Left kidney (tissue), 8 donors: ENCODE data around the gene TMLHE. TPM values are rescaled to one million over a fixed set of nuclear protein-coding genes. Genes with fewer than 3 reads are reported as not detected.
A peak's percentile ranks its signal among the peaks of the same experiment; 100 is the strongest.
"Not testable (repeated sequence)": the region's sequence is repeated elsewhere in the genome, so short reads cannot be mapped to it uniquely, and the experiment has no call there.

Source experiments
- DNase-seq: peaks from one replicate; pipeline ENCODE4 v3.0.0-alpha.2; 2013
- long read RNA-seq, 8 donors: transcript quantifications; one replicate each; lab custom pipeline, GENCODE V29; 2026
- polyA plus RNA-seq: library from polyadenylated mRNA; unstranded; fragments of 120-200 nt; gene quantifications from one replicate; pipeline ENCODE4 v1.2.1, GENCODE V29; 2013; ENCODE audit not compliant: insufficient read length

Gene TMLHE
- polyA plus RNA-seq, result 29.1 TPM
- long read RNA-seq, donor 1, transcript TMLHE-201 (8 exons, 2,832 nt), result major isoform, 9 of 10 reads
- long read RNA-seq, donor 1, partial matches to known transcripts, result 0 of 10 reads
- long read RNA-seq, donor 1, other reads (novel, unspliced or antisense), result 0 of 10 reads
- long read RNA-seq, donor 2, transcript TMLHE-201 (8 exons, 2,832 nt), result major isoform, 5 of 6 reads
- long read RNA-seq, donor 2, partial matches to known transcripts, result 0 of 6 reads
- long read RNA-seq, donor 2, other reads (novel, unspliced or antisense), result 0 of 6 reads
- long read RNA-seq, donor 3, transcript TMLHE-201 (8 exons, 2,832 nt), result major isoform, 6 of 6 reads
- long read RNA-seq, donor 3, partial matches to known transcripts, result 0 of 6 reads
- long read RNA-seq, donor 3, other reads (novel, unspliced or antisense), result 0 of 6 reads
- long read RNA-seq, donor 4, result 0 reads
- long read RNA-seq, donor 5, partial matches to known transcripts, result 0 of 5 reads
- long read RNA-seq, donor 5, other reads (novel, unspliced or antisense), result 0 of 5 reads
- long read RNA-seq, donor 6, partial matches to known transcripts, result 0 of 3 reads
- long read RNA-seq, donor 6, other reads (novel, unspliced or antisense), result 0 of 3 reads
- long read RNA-seq, donor 7, transcript TMLHE-201 (8 exons, 2,832 nt), result major isoform, 7 of 9 reads
- long read RNA-seq, donor 7, partial matches to known transcripts, result 0 of 9 reads
- long read RNA-seq, donor 7, other reads (novel, unspliced or antisense), result 0 of 9 reads
- long read RNA-seq, donor 8, transcript TMLHE-201 (8 exons, 2,832 nt), result major isoform, 5 of 5 reads
- long read RNA-seq, donor 8, partial matches to known transcripts, result 0 of 5 reads
- long read RNA-seq, donor 8, other reads (novel, unspliced or antisense), result 0 of 5 reads

- peak; percentile 46 for DNase-seq
Measured at GRCh38 chrX:155612312-155613224, at the start of gene TMLHE, which contains the start of gene SPRY3. Gene TMLHE, minus strand, starts transcription at chrX:155612952. Its CDS starts 67,676 bp downstream, at chrX:155545276. Gene SPRY3, plus strand, starts transcription at chrX:155612586.

- DNase-seq, result no peak
Measured at GRCh38 chrX:155662282-155662681, 49.5 kb upstream of the TMLHE start.

- no peak for DNase-seq
Measured at GRCh38 chrX:155645180-155645579, 32.4 kb upstream of the TMLHE start.

- DNase-seq, result no peak
Measured at GRCh38 chrX:155643240-155643639, 30.5 kb upstream of the TMLHE start.

- peak; percentile 7 for DNase-seq
Measured at GRCh38 chrX:155641371-155641770, 28.6 kb upstream of the TMLHE start.

- DNase-seq, result no peak
Measured at GRCh38 chrX:155637714-155638113, 25.0 kb upstream of the TMLHE start.

GRCh38 chrX:155635019-155635418, 22.3 kb upstream of the TMLHE start:
- not testable (repeated sequence) for DNase-seq

GRCh38 chrX:155632431-155633100, 19.8 kb upstream of the TMLHE start:
- DNase-seq, result no peak

- DNase-seq, result not testable (repeated sequence)
Measured at GRCh38 chrX:155620110-155620509, 7.4 kb upstream of the TMLHE start.

GRCh38 chrX:155615938-155616337, 3.2 kb upstream of the TMLHE start:
- DNase-seq, result no peak

- no peak for DNase-seq
Measured at GRCh38 chrX:155613927-155614559, 1.3 kb upstream of the TMLHE start.

- no peak for DNase-seq
Measured at GRCh38 chrX:155611302-155611701, 1.4 kb downstream of the TMLHE start.

GRCh38 chrX:155592981-155593380, 19.8 kb downstream of the TMLHE start:
- DNase-seq, result no peak

GRCh38 chrX:155592331-155592730, 20.4 kb downstream of the TMLHE start:
- no peak for DNase-seq

GRCh38 chrX:155577682-155578081, 35.1 kb downstream of the TMLHE start:
- DNase-seq, result no peak

GRCh38 chrX:155563099-155563498, 49.7 kb downstream of the TMLHE start:
- DNase-seq, result no peak

- no peak for DNase-seq
Measured at GRCh38 chrX:155544881-155545280, 67.9 kb downstream of the TMLHE start.

GRCh38 chrX:155535866-155536265, 76.9 kb downstream of the TMLHE start:
- no peak for DNase-seq

GRCh38 chrX:155534800-155535199, 78.0 kb downstream of the TMLHE start:
- DNase-seq, result no peak

GRCh38 chrX:155527023-155527422, 85.7 kb downstream of the TMLHE start:
- not testable (repeated sequence) for DNase-seq

GRCh38 chrX:155514225-155514624, 98.5 kb downstream of the TMLHE start:
- DNase-seq, result no peak
